Endodermal cell (in vitro differentiated cells): ENCODE data around the gene EYS. TPM values are rescaled to one million over a fixed set of nuclear protein-coding genes. Genes with fewer than 3 reads are reported as not detected.

Experiments
- DNase-seq: peaks from one replicate; pipeline ENCODE4 v3.0.0-alpha.2; 2017
- H3K27ac ChIP-seq: 2 replicates; pipeline ENCODE4 v1.5.1; 2013; ENCODE audit warnings: mild to moderate bottlenecking, low read depth, low read length, moderate library complexity
- H3K27me3 ChIP-seq: 2 replicates; pipeline ENCODE4 v1.6.1; 2013; ENCODE audit warnings: mild to moderate bottlenecking, low read length, moderate library complexity; ENCODE audit not compliant: insufficient read depth, control insufficient read depth, poor library complexity, severe bottlenecking
- H3K36me3 ChIP-seq: 2 replicates; pipeline ENCODE4 v1.7.0; 2013; ENCODE audit warnings: mild to moderate bottlenecking, low read length, moderate library complexity; ENCODE audit not compliant: control insufficient read depth, insufficient read depth
- H3K4me1 ChIP-seq: one replicate; pipeline ENCODE4 v1.7.0; 2013; ENCODE audit warnings: low read length; ENCODE audit not compliant: control insufficient read depth, insufficient read depth
- H3K4me3 ChIP-seq: 2 replicates; pipeline ENCODE4 v1.5.1; 2013; ENCODE audit warnings: mild to moderate bottlenecking, low read length, moderate library complexity
- H3K9ac ChIP-seq: 2 replicates; pipeline ENCODE4 v1.6.1; 2013; ENCODE audit warnings: mild to moderate bottlenecking, low read length, moderate library complexity; ENCODE audit not compliant: poor library complexity, severe bottlenecking; ENCODE audit errors: extremely low read depth
- H3K9me3 ChIP-seq: 2 replicates; pipeline ENCODE4 v1.6.1; 2013; ENCODE audit warnings: mild to moderate bottlenecking, low read length, moderate library complexity; ENCODE audit not compliant: control insufficient read depth
- H3K27ac Mint-ChIP-seq: 2 replicates; pipeline ENCODE4 v1.8.0; 2020; ENCODE audit warnings: mixed read lengths
- H3K27me3 Mint-ChIP-seq: 2 replicates; pipeline ENCODE4 v1.8.0; 2021; ENCODE audit warnings: mild to moderate bottlenecking, mixed read lengths; ENCODE audit not compliant: insufficient read depth
- H3K36me3 Mint-ChIP-seq: 2 replicates; pipeline ENCODE4 v1.8.0; 2020; ENCODE audit warnings: low read depth, mixed read lengths
- H3K4me1 Mint-ChIP-seq: 2 replicates; pipeline ENCODE4 v1.8.0; 2020; ENCODE audit warnings: mixed read lengths
- H3K4me3 Mint-ChIP-seq: 2 replicates; pipeline ENCODE4 v1.8.0; 2020; ENCODE audit warnings: mild to moderate bottlenecking, moderate library complexity, mixed read lengths
- H3K9me3 Mint-ChIP-seq: 2 replicates; pipeline ENCODE4 v1.8.0; 2020; ENCODE audit warnings: mild to moderate bottlenecking, mixed read lengths
- CTCF ChIP-seq: fragments of 200-600 bp; sonication (generic); conservative IDR thresholded peaks from 2 replicates; pipeline ENCODE4 v1.5.0; 2021; ENCODE audit warnings: antibody characterized with exemption, mild to moderate bottlenecking
- WGBS, 2 experiments: methylation state at CpG; one replicate each; pipeline versions ENCODE4 v1.1.5 to v1.1.7; 2013; ENCODE audit warnings: missing lambda C conversion rate in 2 of 2, mixed read lengths in 1 of 2; ENCODE audit not compliant: insufficient coverage in 1 of 2, insufficient read length in 1 of 2; 5-methylcytosine and 5-hydroxymethylcytosine counted together
- total RNA-seq, 2 donors: library from RNA; stranded (reverse); fragmentation: NEBNext Ultra II Directional in 1 of 2; extraction: Animal tissue kit (Norgen Biotek cat#: 25700) in 1 of 2; gene quantifications; 2 replicates in 1 of 2; 3 replicates in 1 of 2; pipeline ENCODE4 v1.2.1, GENCODE V29; 2021

The EYS gene
- total RNA-seq, 2 donors from 2014 or later: 0.31 to 0.70 TPM

GRCh38 chr6:65199121-65199520 lies 507.9 kb downstream of the EYS start:
- Histone ChIP-seq H3K4me3 (no peak overlapping the region), H3K27ac (no peak overlapping the region), H3K9me3 (no peaks in the 10 kb centered on the region), H3K36me3 (no peaks in the 10 kb centered on the region), H3K27me3 (no peaks in the 10 kb centered on the region), H3K4me1 (no peaks in the 10 kb centered on the region), H3K9ac (no peak overlapping the region)
- peaks cover 5% of the 10 kb centered on the region for H3K4me1 Mint-ChIP-seq
- no peak overlapping the region for H3K4me3 Mint-ChIP-seq
- 96% methylated on average over 3 of the region's 3 CpGs for WGBS, 2 experiments
- no peak overlapping the region for H3K27ac Mint-ChIP-seq
- H3K9me3 Mint-ChIP-seq: no peaks in the 10 kb centered on the region
- no peak for TF ChIP-seq CTCF
- no peak for DNase-seq
- H3K36me3 Mint-ChIP-seq: no peaks in the 10 kb centered on the region
- H3K27me3 Mint-ChIP-seq: no peaks in the 10 kb centered on the region

GRCh38 chr6:65191471-65191870 lies 515.6 kb downstream of the EYS start:
- Mint-ChIP-seq H3K4me3 (no peak overlapping the region), H3K27ac (no peak overlapping the region), H3K27me3 (no peaks in the 10 kb centered on the region), H3K9me3 (no peaks in the 10 kb centered on the region), H3K4me1 (peaks cover 7% of the 10 kb centered on the region), H3K36me3 (no peaks in the 10 kb centered on the region)
- Histone ChIP-seq H3K9ac (no peak overlapping the region), H3K4me1 (no peaks in the 10 kb centered on the region), H3K9me3 (no peaks in the 10 kb centered on the region), H3K27me3 (no peaks in the 10 kb centered on the region), H3K4me3 (no peak overlapping the region), H3K27ac (no peak overlapping the region), H3K36me3 (no peaks in the 10 kb centered on the region)
- TF ChIP-seq CTCF: no peak
- 95 to 100% methylated on average over 1 to 2 of the region's 2 CpGs for WGBS, 2 experiments
- no peak for DNase-seq

- Histone ChIP-seq H3K36me3 (no peaks in the 10 kb centered on the region), H3K9me3 (no peaks in the 10 kb centered on the region), H3K27ac (no peak overlapping the region), H3K27me3 (no peaks in the 10 kb centered on the region), H3K4me1 (no peaks in the 10 kb centered on the region), H3K4me3 (no peak overlapping the region), H3K9ac (no peak overlapping the region)
- Mint-ChIP-seq H3K27me3 (no peaks in the 10 kb centered on the region), H3K9me3 (no peaks in the 10 kb centered on the region), H3K4me1 (peaks cover 4% of the 10 kb centered on the region), H3K27ac (no peak overlapping the region), H3K4me3 (no peak overlapping the region), H3K36me3 (no peaks in the 10 kb centered on the region)
- WGBS, 2 experiments: 90 to 100% methylated on average over 2 to 5 of the region's 5 CpGs
- TF ChIP-seq CTCF: no peak
- no peak for DNase-seq
Observed at GRCh38 chr6:65189236-65189881, 517.7 kb downstream of the EYS start.
